Fibroblast of lung (primary cell): ENCODE results near the gene SPDYE2. TPM values are rescaled to one million over a fixed set of nuclear protein-coding genes. Genes with fewer than 3 reads are reported as not detected.
"Not testable (repeated sequence)": the region's sequence is repeated elsewhere in the genome, so short reads cannot be mapped to it uniquely, and the experiment has no call there.

Experiments used
- DNase-seq, 2 donors: peaks; one replicate each; pipeline versions ENCODE4 v3.0.0 to v3.0.0-alpha.2; 2010; ENCODE audit warnings: low read depth in 2 of 2
- H2AFZ ChIP-seq: 2 replicates; pipeline ENCODE4 v1.5.1; 2012; ENCODE audit warnings: low read length, control low read depth, inconsistent platforms
- H3K27ac ChIP-seq: 2 replicates; pipeline ENCODE4 v1.5.1; 2011; ENCODE audit warnings: low read length, control low read depth; ENCODE audit not compliant: insufficient read depth
- H3K27me3 ChIP-seq: 2 replicates; pipeline ENCODE4 v1.5.1; 2011; ENCODE audit warnings: mild to moderate bottlenecking, low read length; ENCODE audit not compliant: control insufficient read depth, insufficient read depth
- H3K36me3 ChIP-seq: 2 replicates; pipeline ENCODE4 v1.5.1; 2011; ENCODE audit warnings: low read length; ENCODE audit not compliant: control insufficient read depth, insufficient read depth
- H3K4me1 ChIP-seq: 2 replicates; pipeline ENCODE4 v1.5.1; 2011; ENCODE audit warnings: low read length; ENCODE audit not compliant: control insufficient read depth, insufficient read depth; ENCODE audit errors: extremely low read depth
- H3K4me2 ChIP-seq: 2 replicates; pipeline ENCODE4 v1.5.1; 2011; ENCODE audit warnings: low read length, control low read depth; ENCODE audit not compliant: insufficient read depth; ENCODE audit errors: extremely low read depth
- H3K4me3 ChIP-seq, 4 experiments: fragments of 200-600 bp in 1 of 4; sonication (generic) in 1 of 4; replicated peaks in 1 of 4; 2 replicates each; pipeline ENCODE4 v1.5.1; 2011 to 2016; ENCODE audit warnings: low read length in 4 of 4, low read depth in 3 of 4, mild to moderate bottlenecking in 3 of 4, control low read depth in 2 of 4, inconsistent platforms in 1 of 4, mixed read lengths in 1 of 4; ENCODE audit not compliant: insufficient read depth in 1 of 4; ENCODE audit errors: control extremely low read depth in 1 of 4
- H3K79me2 ChIP-seq: 2 replicates; pipeline ENCODE4 v1.5.1; 2012; ENCODE audit warnings: mild to moderate bottlenecking, low read length, inconsistent platforms; ENCODE audit not compliant: control insufficient read depth, insufficient read depth
- H3K9ac ChIP-seq: 2 replicates; pipeline ENCODE4 v1.5.1; 2011; ENCODE audit warnings: mild to moderate bottlenecking, low read length, control low read depth; ENCODE audit not compliant: insufficient read depth
- H3K9me3 ChIP-seq: 2 replicates; pipeline ENCODE4 v1.5.1; 2012; ENCODE audit warnings: low read depth, low read length; ENCODE audit not compliant: control insufficient read depth, insufficient read depth
- H4K20me1 ChIP-seq: 2 replicates; pipeline ENCODE4 v1.5.1; 2011; ENCODE audit warnings: low read length; ENCODE audit not compliant: control insufficient read depth, insufficient read depth; ENCODE audit errors: extremely low read depth
- polyA plus RNA-seq, 2 donors: library from polyadenylated mRNA; depleted of rRNA in 1 of 2; stranded (reverse) in 1 of 2; unstranded in 1 of 2; fragments of >200 nt; gene quantifications; 2 replicates each; pipeline ENCODE4 v1.2.1, GENCODE V29; 2011 to 2012; ENCODE audit warnings: missing spikeins in 1 of 2
- total RNA-seq: library from RNA; depleted of rRNA; stranded (reverse); fragments of >200 nt; gene quantifications from 2 replicates; pipeline ENCODE4 v1.2.1, GENCODE V29; 2014

Gene SPDYE2
- total and polyA plus RNA-seq, 2 donors (not counting 1 experiment from before 2014, with no cell fraction given), result not detected

DNA sequence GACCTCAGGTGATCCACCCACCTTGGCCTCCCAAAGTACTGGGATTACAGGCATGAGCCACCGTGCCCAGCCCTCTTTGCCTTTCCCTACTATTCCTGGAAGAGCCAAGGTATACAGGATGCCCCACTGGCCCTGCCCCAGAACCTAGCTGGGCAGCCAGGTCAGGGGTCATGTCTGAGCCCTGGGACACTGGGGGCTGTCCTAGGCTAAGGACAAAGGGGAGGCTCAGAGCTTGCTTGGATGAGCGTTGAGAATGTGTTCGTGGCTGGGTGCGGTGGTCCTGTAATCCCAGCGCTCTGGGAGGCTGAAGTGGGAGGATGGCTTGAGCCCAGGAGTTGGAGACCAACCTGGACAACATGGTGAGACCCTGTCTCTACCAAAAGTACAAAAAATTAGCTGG lies 27.5 kb downstream of the SPDYE2 start:
- not testable (repeated sequence) for H3K4me1 ChIP-seq, H3K9me3 ChIP-seq, H2AFZ ChIP-seq, H3K27me3 ChIP-seq, H4K20me1 ChIP-seq, DNase-seq, H3K4me3 ChIP-seq, H3K27ac ChIP-seq, H3K9ac ChIP-seq, H3K4me2 ChIP-seq, H3K36me3 ChIP-seq, H3K79me2 ChIP-seq

DNA sequence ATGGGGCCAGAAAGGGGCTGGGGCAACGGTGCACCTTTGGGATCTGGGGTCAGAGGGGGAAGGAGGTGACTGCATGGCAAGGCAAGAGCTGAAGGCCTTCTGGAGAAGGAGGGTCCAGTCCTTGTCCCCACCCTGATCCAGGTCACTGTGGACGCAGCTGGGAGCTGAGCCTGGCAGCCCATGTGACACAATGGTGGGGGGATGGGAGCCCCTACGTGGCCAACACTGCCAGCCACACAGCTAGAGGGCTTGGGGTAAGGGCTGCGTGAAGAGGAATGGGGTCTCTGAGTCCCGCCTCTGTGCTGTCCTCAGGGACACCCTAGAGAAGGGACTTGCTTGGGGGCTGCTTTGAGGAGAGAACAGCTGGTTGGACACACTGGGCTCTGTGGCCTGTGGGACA lies 30.7 kb downstream of the SPDYE2 start:
- H3K4me3 ChIP-seq, H3K4me1 ChIP-seq, H3K9ac ChIP-seq, H3K27me3 ChIP-seq, H3K9me3 ChIP-seq, H3K4me2 ChIP-seq, H4K20me1 ChIP-seq, H3K36me3 ChIP-seq, H2AFZ ChIP-seq, DNase-seq, H3K27ac ChIP-seq, H3K79me2 ChIP-seq: not testable (repeated sequence)

DNA sequence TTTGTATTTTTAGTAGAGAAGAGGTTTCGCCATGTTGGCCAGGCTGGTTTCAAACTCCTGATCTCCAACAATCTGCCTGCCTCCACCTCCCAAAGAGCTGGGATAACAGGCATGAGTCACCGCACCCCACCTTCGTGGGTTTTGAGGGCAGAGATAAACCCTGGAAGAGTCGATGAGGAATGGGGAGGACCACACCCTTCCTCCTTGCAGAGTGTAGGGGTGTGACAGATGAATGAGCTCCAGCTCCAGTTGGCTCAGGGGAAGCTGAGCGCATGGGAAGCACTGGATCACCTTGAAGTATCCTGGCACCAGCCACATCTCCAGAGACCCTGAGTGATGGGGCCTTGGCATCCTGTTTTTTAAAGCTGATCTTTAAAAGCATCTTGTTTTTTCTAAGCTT lies 32.5 kb downstream of the SPDYE2 start:
- not testable (repeated sequence) for H3K9ac ChIP-seq, H3K4me3 ChIP-seq, H4K20me1 ChIP-seq, H3K4me1 ChIP-seq, H2AFZ ChIP-seq, H3K36me3 ChIP-seq, H3K9me3 ChIP-seq, H3K79me2 ChIP-seq, H3K27ac ChIP-seq, H3K27me3 ChIP-seq, DNase-seq, H3K4me2 ChIP-seq

DNA sequence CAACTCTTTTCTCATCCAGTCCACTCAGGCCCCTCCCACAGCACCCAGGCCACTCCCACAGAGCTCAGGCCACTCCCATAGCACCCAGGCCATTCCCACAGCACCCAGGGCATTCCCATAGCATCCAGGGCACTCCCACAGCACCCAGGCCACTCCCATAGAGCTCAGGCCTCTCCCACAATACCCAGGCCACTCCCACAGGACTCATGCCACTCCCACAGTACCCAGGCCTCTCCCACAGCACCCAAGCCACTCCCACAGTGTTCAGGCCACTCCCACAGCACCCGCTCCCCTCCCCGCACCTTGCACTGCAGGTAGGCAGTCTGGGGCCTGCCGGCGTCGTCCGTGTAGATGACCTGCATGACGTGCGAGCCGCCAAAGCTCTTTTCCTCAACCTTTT lies 38.8 kb downstream of the SPDYE2 start:
- H3K36me3 ChIP-seq, H4K20me1 ChIP-seq, H2AFZ ChIP-seq, H3K4me2 ChIP-seq, H3K9ac ChIP-seq, H3K9me3 ChIP-seq, H3K4me1 ChIP-seq, H3K27me3 ChIP-seq, H3K27ac ChIP-seq, DNase-seq, H3K79me2 ChIP-seq, H3K4me3 ChIP-seq: not testable (repeated sequence)

DNA sequence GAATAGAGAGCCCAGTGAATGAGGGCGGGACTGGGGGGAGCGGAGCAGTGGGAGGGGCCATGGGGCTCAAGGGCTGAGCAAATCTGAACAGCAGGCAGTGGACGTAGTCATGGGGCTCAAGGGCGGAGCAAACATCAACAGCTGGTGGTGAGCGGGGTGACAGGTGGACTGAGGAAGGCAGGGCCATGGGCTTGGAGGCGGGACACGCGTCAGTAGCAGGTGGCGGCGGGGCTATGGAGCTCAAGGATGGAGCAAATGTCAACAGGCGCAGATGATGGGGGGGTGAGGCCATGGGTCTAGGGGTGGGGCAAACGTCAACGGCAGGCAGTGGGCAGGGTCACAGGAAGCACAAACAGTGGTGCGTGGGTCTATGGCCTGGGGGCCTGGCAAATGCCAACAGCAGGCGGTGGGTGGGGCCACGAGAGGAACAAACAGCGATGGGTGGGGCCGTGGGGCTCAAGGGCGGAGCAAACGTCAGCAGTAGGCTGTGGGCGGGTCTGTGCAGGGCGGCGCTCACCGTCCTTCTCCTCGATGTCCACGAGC lies 41.5 kb downstream of the SPDYE2 start:
- not testable (repeated sequence) for H3K9ac ChIP-seq, H3K27ac ChIP-seq, H3K4me3 ChIP-seq, H3K4me2 ChIP-seq, H3K79me2 ChIP-seq, H2AFZ ChIP-seq, H3K36me3 ChIP-seq, H3K27me3 ChIP-seq, H3K4me1 ChIP-seq, DNase-seq, H4K20me1 ChIP-seq, H3K9me3 ChIP-seq

DNA sequence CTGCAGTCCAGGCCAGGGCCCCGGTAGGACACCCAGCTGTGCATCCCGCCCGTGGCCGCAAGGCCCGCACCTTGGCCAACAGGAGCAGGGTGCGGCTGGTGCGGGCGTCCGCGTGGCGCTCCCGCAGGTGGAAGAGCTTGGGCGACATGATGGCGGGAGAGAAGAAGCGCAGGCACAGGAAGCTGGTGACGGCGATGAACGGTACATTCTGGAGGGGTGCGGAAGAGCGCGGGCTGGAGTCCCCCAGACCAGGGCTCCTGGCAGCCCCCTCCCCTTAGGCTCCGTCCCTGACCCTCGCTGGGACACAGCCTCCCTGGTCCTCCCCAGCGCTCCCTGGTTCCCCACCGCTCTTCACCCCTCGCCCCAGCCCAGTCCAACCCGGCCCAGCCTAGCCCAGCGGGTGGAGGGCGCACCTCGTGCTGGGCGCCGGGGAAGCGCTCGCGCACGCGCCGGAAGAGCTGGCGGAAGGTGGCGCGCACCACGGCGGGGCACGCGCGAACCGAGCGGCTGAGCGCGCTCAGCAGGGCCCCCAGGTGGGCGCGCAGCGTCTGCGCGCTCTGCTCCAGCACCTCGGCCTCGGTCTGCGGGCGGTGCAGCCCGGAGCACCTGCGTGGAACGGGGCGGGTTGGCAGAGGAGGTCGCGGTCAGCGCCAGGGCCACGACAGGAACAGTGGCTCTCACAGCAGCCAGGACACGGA lies 42.8 kb downstream of the SPDYE2 start:
- not testable (repeated sequence) for DNase-seq, H4K20me1 ChIP-seq, H3K27ac ChIP-seq

DNA sequence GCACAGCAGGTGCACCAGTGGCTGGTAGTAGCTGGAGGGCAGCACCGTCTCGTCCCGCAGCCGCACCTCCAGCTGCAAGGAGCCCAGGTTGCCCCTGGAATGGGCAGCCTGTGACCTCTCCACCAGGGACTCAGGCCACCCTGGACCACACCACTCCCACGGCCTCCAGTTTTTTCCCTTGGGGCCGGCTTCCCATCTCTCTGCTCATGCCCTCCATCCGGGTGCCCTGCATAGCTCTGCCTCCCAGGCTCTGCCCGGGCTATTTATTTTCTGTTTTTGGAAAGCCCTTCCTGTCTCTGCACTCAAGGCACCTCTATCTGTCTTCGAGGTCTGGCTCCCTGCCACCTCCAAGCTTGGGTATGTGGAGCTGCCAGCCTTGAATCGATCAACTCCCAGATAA lies 45.0 kb downstream of the SPDYE2 start:
- not testable (repeated sequence) for H3K9ac ChIP-seq, H3K4me2 ChIP-seq, H3K4me3 ChIP-seq, DNase-seq, H3K27me3 ChIP-seq, H3K79me2 ChIP-seq, H3K4me1 ChIP-seq, H3K9me3 ChIP-seq, H2AFZ ChIP-seq, H3K36me3 ChIP-seq, H4K20me1 ChIP-seq, H3K27ac ChIP-seq

More for the DNA sequence above, 42.8 kb downstream of the SPDYE2 start:
- H3K9me3 ChIP-seq, H3K27me3 ChIP-seq, H3K79me2 ChIP-seq, H3K4me3 ChIP-seq, H3K9ac ChIP-seq, H3K4me1 ChIP-seq, H3K4me2 ChIP-seq, H3K36me3 ChIP-seq, H2AFZ ChIP-seq: not testable (repeated sequence)
